ENCODE results near the gene MAGI3.
"Not testable (repeated sequence)": the region's sequence is repeated elsewhere in the genome, so short reads cannot be mapped to it uniquely, and the experiment has no call there.

The MAGI3 gene

DNA sequence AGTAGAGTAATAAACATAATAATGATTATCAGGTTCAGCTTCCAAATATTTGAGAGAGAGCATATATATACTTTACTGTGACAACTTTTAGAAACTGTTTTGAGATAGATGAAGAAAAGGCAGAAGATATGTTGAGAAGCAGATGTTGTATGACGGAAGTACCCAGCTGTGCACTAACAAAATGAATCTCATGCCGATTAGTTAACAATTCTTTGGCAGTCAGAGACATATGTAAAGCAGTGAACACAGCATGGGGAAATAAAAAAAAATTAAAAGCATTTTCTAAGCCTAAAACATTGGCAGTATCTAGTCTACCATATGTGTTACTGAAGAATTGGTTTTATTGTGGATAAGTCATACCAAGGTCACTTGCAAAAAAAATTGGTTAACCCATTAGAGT, 51.8 kb downstream of the MAGI3 start:
- no peak for DNase-seq (ENCODE audit: low read depth, low spot score)

DNA sequence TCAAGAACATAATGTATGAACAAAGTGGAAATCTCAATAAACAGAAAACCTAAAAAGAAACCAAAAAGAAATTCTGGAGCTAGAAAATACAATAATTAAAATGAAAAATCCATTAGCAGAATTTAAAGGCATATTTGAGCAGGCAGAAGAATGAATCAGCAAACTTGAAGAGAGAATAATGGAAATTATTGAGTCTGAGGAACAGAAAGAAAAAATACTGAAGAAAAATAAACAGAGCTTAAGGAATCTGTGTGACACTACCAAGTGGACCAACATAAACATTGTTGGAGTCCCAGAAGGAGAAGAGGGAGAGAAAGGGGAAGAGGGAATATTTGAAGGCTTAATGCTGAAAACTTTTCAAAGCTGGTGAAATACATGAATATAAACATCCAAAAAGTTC, 54.5 kb downstream of the MAGI3 start:
- DNase-seq (ENCODE audit: low read depth, low spot score) = no peak

DNA sequence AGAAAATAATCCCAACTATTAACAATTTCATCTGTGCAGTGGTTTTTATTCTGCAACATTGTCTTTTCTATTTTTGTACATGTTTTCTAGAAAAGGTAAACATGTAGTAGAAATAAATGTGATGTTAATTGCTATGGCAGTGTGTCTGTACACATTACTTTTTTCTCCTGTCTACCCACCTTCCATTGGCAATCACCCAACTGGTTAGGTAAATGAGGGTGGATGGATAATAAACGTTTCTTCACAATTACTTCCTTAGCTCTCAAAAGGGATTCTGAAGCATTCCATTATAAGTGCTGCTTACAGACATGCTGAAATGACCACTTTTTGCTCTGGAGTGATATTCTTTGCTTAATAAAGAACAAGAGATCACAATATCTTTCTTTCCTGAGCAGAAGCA, 61.4 kb downstream of the MAGI3 start:
- DNase-seq (ENCODE audit: low read depth, low spot score) = no peak

DNA sequence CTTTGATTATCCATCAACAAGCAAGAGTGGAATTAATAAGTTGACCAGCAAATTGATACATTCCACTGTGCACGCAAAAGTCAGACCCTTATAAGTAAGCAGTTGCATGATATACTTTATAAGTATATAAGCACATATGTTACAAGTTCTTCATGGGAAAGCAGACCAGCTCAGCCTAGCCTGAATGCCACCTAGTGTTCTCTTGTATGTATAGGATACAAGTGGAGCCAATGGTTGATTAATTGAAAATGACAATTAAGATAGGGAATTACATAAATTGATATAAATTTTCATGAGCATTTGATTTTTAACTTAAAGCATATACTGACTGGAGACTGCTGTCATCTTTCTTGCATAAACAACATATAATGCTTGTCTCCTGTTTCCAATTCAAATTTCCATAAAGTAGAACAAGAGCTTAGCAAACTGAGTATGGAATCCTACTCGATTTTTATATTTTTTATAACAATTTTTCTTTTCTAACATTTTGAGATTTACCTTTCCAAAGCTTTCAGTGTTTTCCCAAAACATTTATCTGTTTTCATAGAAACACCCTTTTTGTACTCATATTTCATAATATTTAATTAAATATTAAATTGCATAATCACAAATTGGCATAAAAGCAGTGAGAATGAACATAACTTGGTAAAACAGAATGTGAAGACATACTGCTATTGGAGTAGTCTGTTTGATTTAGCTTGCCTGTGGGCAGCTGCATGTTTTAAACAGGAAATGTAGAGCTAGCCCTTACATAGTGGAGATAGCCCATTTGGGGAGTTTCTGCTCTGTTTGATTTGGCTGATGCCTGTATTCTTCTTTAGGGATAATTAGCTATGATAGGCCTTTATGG, 62.8 kb downstream of the MAGI3 start:
- DNase-seq (ENCODE audit: low read depth, low spot score) = no peak

DNA sequence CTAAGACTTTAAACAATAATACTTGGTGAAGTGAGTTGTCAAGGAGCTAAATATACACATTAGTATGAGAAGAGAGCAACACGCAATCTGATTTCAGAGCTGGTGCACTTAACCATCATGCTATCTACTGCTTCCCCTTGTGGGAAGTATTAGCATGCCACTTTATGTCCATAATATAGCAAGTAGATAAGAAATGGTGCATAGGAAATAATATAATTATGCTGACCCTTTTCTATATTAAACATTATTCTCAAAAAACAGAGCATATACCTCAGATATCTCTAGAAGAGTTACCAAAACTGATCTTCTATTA, 63.4 kb downstream of the MAGI3 start:
- no peak for DNase-seq (ENCODE audit: low read depth, low spot score)

DNA sequence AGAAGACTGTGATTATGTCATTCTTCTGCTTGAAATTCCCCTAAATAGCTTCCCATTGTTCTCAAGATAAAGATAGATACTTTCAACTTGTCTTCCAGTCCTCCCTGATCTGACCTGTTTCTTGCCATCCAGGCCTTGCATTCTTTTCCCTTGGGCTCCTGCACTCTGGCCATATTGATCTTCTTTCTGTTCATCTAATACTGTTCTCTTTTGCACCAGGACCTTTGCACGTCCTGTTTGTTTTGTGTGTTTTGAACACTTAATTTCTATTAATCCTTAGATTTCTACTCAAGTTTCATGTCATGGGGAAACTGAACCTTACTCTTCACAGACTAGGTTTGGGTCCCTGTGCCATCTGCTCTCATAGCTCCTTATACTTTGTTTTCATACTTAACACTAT, 65.1 kb downstream of the MAGI3 start:
- no peak for DNase-seq (ENCODE audit: low read depth, low spot score)

DNA sequence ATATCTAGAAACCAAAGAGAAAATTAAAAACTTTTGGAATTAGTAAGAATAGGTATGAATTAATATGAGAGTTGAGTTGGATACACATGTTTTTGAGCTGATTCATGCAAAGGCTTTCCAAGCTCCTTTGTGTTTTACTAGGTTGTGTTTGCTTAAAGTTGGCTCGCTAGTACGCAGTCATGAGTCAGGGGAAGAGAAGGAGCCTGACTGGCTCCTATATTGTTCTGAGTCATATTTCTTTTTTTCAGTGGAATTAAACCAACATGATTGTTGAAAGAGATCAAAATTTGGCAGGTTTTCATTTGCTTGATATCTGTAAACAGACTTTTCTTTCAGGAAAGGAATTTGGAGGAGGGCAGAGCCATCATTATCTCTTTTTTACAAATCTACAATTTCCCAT, 66.7 kb downstream of the MAGI3 start:
- DNase-seq (ENCODE audit: low read depth, low spot score) = no peak

DNA sequence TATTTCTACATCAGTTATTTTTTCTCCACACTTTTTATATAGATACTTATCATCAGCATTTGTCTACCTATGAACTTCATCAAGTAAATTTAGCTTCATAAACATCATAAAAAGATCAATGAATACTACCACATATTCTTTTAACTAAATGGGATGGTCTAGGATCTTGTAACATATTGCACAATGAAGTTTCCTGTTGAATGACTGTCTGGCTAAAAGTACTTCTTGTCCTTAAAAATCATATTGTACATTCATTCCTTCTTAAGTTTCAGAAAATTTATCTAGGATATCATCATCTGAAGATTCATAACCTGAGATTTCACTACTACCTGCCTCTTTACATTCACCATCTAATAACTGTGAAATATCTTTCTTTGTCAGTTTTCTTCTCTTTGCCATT, 69.0 kb downstream of the MAGI3 start:
- DNase-seq (ENCODE audit: low read depth, low spot score) = no peak

DNA sequence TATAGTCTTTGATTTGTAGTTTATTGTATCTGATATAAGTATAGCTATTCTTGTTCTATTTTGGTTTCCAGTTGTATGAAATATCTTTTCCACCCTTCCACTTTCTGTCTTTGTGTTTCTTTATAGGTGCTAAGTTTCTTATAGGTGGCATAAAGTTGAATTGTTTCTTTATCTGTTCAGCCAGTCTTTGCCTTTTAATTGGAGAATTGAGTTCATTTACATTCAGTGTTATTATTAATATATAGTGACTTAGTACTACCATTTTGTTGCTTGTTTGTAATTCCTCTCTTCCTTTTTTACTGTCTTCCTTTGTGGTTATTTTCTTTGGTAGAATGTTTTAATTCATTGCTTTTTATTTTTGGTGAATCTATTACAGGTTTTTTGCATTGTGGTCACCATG, 77.7 kb downstream of the MAGI3 start:
- DNase-seq (ENCODE audit: low read depth, low spot score) = no peak

DNA sequence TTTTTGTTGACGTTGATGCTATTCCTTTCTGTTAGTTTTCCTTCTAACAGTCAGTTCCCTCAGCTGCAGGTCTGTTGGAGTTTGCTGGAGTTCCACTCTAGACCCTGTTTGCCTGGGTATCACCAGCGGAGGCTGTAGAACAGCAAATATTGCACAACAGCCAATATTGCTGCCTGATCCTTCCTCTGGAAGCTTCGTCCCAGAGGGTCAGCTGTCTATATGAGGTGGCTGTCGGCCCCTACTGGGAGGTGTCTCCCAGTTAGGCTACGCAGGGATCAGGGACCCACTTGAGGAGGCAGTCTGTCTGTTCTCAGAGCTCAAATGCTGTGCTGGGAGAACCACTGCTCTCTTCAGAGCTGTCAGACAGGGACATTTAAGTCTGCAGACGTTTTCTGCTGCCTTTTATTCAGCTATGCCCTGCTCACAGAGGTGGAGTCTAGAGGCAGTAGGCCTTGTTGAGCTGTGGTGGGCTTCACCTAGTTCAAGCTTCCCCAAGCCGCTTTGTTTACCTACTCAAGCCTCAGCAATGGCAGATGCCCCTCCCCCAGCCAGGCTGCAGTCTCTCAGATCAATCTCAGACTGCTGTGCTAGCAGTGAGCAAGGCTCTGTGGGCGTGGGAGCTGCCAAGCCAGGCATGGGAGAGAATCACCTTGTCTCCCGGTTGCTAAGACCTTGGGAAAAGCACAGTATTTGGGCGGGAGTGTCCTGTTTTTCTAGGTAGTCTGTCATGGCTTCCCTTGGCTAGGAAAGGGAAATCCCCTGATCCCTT, 88.3 kb downstream of the MAGI3 start:
- DNase-seq (ENCODE audit: low read depth, low spot score) = not testable (repeated sequence)

DNA sequence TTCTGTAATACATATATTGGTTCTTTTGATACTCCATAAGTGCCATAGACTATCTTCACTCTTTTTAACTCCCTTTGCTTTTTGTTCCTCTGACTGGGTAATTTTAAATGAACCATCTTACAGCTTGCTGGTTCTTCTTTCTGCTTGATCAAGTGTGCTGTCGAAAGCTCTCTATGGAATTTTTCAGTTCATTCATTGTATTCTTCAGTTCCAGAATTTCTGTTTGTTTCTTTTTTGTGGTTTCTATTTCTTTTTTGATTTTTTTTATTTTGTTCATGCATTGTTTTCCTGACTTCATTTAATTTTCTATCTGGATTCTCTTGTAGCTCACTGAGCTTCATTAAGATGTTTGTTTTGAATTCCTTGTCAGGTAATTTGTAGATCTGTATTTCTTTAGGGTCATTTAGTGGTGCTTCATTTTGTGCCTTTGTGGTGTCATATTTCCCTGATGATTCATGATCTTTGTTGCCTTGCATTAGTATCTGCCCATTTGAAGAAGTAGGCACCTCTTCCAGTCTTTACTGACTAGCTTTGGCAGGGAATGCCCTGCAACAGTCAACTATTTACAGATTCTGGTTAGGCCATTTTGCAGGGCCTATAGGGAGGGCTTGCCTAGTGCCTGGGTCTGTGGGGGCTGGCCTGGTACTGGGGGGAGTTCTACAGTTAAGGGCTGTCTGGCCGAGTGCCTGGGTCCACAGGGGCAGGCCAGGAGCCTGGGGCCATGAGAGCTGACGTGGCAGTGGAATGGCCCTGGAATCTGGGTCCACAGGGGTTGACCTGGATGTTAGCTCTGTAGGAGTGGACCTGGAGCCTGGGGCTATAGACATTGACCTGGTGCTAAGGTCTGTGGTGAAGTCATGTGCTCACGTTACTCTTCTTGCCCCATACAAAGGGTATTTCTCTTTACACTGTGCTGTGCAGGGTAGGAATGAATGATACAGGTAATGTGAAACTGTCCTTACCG, 89.7 kb downstream of the MAGI3 start:
- no peak for DNase-seq (ENCODE audit: low read depth, low spot score)

DNA sequence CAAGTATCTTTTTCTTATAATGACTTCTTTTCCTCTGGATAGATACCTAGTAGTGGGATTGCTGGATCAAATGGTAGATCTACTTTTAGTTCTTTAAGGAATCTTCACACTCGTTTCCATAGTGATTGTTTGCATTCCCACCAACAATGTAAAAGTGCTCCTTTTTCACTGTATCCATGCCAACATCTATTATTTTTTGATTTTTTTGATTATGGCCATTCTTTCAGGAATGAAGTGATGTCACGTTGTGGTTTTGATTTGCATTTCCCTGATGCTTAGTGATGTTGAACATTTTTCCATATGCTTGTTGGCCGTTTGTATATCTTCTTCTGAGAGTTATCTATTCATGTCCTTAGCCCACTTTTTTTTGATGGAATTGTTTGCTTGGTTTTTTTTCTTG, 94.8 kb downstream of the MAGI3 start:
- DNase-seq (ENCODE audit: low read depth, low spot score) = not testable (repeated sequence)

DNA sequence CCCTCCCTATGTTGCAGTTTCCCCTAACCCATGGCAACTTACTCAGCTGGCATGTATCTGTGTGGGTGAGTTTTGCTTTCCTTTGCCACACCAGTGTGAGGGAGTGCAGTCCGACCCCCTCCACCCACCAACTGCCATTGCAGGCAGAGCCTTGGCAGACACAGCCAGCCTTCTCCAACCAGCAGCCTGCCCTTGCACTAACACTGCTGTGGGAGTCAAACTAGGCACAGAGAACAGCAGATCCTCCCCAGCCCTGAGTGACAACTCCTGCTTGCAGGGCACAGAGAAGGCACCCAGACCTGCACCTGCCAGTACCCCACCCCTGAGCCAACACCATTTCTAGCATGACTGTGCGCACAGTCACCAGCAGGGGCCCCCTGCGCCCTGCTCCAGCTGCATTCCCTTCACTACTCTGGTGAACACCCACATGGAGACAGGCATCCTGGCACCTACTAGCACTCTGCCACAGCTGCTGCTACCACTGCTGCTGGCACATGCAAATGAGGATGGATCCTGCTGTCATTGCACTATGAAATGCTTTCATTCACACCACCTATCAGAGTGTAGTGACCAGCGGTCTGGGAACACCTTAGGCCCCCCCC, 98.4 kb downstream of the MAGI3 start:
- DNase-seq (ENCODE audit: low read depth, low spot score) = no peak

DNA sequence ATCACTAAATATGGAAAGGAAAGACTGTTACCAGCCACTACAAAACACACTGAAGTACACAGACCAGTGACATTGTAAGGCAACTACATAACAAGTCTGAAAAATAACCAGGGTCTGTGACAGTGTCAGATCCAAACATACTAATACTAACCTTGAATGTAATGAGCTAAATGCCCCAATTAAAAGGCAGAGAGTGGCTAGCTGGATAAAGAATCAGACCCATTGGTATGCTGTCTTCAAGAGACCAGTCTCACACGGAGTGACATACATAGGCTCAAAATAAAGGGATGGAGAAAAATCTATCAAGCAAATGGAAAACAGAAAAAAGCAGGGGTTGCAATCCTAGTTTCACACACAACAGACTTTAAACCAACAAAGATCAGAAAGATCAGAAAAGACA, 100.1 kb downstream of the MAGI3 start:
- DNase-seq (ENCODE audit: low read depth, low spot score) = no peak

DNA sequence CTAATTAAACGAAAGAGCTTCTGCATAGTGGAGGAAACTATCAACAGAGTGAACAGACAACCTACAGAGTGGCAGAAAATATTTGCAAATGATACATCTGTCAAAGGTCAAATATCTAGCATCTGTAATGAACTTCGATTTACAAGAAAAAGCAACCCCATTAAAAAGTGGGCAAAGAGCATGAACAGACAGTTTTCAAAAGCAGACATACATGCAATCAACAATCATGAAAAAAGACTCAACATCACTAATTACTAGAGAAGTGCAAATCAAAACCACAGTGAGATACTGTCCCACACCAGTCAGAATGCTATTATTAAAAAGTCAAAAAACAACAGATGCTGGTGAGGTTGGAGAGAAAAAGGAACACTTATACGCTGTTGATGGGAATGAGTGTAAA, 103.2 kb downstream of the MAGI3 start:
- DNase-seq (ENCODE audit: low read depth, low spot score) = no peak

DNA sequence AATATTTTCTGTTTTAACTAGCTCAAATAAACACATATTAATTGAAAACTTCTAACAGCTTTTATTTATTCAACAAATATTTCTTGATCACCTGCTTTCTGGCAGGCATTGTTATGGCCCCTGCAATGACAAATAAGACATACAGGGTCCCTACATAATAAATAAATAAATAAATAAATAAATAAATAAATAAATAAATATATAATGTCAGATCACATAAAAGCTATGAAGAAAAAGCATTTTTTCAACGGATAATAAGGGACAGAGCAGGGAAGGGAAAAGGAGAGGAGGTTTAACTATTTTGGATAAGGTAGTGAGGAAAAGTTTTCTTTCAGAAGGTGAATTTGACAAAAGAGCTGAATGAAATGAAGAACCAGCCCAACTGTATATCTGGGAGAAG, 115.0 kb downstream of the MAGI3 start:
- no peak for DNase-seq (ENCODE audit: low read depth, low spot score)

DNA sequence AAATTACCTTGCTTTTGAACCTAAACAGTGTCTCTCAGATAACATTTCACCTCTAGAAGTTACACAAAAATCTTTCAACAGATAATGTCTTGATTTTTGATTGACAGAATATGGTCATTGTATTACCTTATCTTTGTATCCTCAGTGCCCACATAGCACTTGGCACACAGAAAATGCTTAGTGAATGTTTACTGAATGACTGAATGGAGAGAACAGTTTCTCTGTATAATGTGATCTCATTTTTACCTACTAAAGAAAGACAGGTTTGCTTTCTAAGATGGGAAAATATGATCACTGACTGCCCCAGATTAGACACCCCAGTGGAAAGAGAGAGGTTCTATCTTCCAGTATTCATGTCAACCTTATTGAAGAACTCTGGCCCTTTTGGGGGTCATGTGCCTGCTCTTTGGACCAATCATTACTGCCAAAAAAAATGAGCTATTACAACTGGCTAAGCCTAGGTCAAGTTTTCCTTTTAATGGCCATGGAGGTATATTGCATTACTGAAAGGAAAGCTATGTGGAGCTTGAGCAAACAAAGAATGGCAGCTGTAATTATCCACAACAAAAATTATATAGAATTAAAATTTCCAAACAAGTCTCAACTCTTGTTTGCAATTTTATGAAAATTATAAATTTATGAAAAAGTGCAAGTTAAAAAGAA, 117.4 kb downstream of the MAGI3 start:
- no peak for DNase-seq (ENCODE audit: low read depth, low spot score)

DNA sequence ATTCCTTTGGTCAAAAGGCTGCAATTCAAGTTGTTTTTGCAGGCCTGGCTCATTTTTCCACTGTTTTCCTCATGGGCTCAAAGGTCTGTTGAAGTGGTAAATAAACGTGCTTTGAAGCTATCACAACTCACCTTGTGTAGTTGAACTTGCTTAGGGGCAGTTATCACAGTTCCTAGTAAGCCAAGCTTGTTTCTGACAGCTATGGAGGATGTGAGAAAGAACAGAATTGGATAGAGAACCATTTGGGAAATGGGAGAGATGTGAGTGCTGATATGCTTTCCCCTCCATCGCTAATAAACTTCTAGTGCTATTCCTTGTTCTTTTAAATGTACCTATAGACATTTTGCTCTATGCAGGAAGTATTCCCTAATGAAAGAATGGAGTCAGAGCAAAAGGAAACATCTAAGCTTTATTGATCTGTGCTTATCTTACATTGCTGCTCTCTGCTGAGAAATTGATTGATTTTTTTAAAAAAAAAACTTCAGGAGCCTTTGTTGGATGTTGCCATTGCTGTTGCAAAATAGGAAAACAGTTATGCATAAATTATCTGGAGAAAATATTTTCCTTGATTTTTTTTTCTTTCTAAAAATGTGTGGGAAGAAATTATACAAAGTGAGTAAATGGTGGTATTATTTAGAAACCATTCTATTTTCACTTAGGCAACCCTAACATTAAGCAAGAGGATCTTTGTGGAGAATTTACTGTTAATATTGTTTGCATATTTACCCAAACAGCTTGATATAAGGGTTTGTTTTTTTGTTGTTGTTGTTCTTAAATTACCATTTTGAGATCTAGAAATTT, 118.2 kb downstream of the MAGI3 start:
- DNase-seq (ENCODE audit: low read depth, low spot score) = no peak

DNA sequence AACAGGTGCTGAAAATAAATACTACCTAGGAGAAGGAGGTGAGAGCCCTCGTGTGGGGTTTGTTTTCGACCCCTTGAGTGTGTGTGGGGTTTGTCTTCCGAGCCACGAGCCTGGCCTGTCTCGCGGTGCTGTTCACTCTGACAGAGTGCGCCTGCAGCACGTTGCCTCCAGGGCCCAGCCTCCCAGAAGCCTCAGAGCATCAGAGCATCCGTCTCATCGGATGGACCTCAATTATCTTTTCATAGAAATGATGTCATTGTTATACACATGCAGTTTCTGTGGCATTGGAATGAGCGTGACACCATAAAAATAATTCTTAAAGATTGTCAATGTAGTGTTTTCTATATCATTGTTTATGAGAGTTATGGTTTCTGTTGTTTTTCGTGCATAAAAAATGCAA, 119.5 kb downstream of the MAGI3 start:
- not testable (repeated sequence) for DNase-seq (ENCODE audit: low read depth, low spot score)

DNA sequence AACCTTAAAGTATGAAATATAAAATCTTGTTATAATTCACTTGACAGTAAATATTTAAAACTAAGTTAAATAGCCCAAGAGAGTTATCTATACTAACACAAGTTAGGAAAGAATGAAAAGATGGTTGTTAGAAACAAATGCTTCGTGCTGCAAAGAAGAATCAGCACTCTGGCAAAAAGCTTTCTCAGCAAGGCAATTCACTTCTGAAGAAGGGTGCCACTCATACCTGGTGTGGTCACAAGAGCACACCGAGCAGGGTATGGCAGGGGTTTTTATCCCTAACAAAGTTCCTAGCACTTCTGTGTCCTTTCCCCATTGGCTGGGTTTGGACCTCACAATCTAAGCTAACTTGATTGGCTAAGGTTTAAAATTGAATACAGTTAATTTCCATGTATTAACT, 121.0 kb downstream of the MAGI3 start:
- DNase-seq (ENCODE audit: low read depth, low spot score) = no peak
